HL-60/S4 treated with phorbol 12-myristate 13-acetate at 8.2 ng/mL for 4 days and 3 days (cell line): ENCODE results near the gene RNF14.
"Not testable (repeated sequence)": the region's sequence is repeated elsewhere in the genome, so short reads cannot be mapped to it uniquely, and the experiment has no call there.

ENCODE experiments used
- in situ Hi-C: fragments of 300-500 bp; cut with MboI; formaldehyde crosslinking; loops from 2 replicates; pipeline ENCODE4 v1.15.0; 2022; ENCODE audit warnings: low sequenced_read_pairs

The RNF14 gene

GRCh38 chr5:142037599-142037998 is 68.7 kb downstream of the RNF14 start:
- in situ Hi-C loops = not testable (repeated sequence)

GRCh38 chr5:142038735-142039134 is 69.8 kb downstream of the RNF14 start:
- in situ Hi-C loops = no loop called here
